ENCODE measurements around the gene SRGAP3. TPM values are rescaled to one million over a fixed set of nuclear protein-coding genes. Genes with fewer than 3 reads are reported as not detected.
A peak's percentile ranks its signal among the peaks of the same experiment; 100 is the strongest.
"Not testable (repeated sequence)": the region's sequence is repeated elsewhere in the genome, so short reads cannot be mapped to it uniquely, and the experiment has no call there.

Gene SRGAP3
- 1.3 and 1.7 TPM in 2 replicates for total RNA-seq (2014; rRNA removed; shearing (Covaris generic); ENCODE audit: low replicate concordance)

GRCh38 chr3:9249273-9250192, at the start of gene SRGAP3:
Gene SRGAP3, minus strand, starts transcription at chr3:9249646. Its CDS starts 695 bp downstream, at chr3:9248951.
- Histone ChIP-seq H3K4me3 (ENCODE audit: low read length) (peak within 1 kb of the TSS; percentile 71), H3K4me2 (ENCODE audit: low read depth, low read length, poor library complexity, severe bottlenecking) (peak within 1 kb of the TSS; percentile 93)

GRCh38 chr3:9298236-9298635, 48.8 kb upstream of the SRGAP3 start:
- H3K4me1 ChIP-seq (ENCODE audit: low read length): no peaks in the 10 kb centered on the region
- H3K4me2 ChIP-seq (ENCODE audit: low read depth, low read length, poor library complexity, severe bottlenecking): no peak overlapping the region
- no peak overlapping the region for H2AFZ ChIP-seq (ENCODE audit: low read length)
- H3K36me3 ChIP-seq (ENCODE audit: insufficient read depth, low read length): no peaks in the 10 kb centered on the region
- no peak overlapping the region for H3K27ac ChIP-seq (ENCODE audit: low read length)
- H3K9me3 ChIP-seq (ENCODE audit: low read length): no peaks in the 10 kb centered on the region
- no peaks in the 10 kb centered on the region for H4K20me1 ChIP-seq (ENCODE audit: insufficient read depth, low read depth, low read length)
- H3K9ac ChIP-seq (ENCODE audit: low read length): no peak overlapping the region
- no peaks in the 10 kb centered on the region for H3K27me3 ChIP-seq (ENCODE audit: low read length)
- no peaks in the 10 kb centered on the region for H3K9me2 ChIP-seq (replicated peaks; ENCODE audit: insufficient read depth, low read length)
- H3K4me3 ChIP-seq (ENCODE audit: low read length): no peak overlapping the region
- peak; percentile 23 for DNase-seq
- no peaks in the 10 kb centered on the region for H3K79me2 ChIP-seq (ENCODE audit: low read length)

More at GRCh38 chr3:9249273-9250192, at the start of gene SRGAP3:
- Histone ChIP-seq H2AFZ (ENCODE audit: low read length) (peak within 1 kb of the TSS; percentile 98), H3K79me2 (ENCODE audit: low read length) (no peaks in the 10 kb centered on the region), H3K9ac (ENCODE audit: low read length) (peak within 1 kb of the TSS; percentile 68), H3K36me3 (ENCODE audit: insufficient read depth, low read length) (no peaks in the 10 kb centered on the region), H3K9me3 (ENCODE audit: low read length) (no peaks in the 10 kb centered on the region), H3K27me3 (ENCODE audit: low read length) (no peaks in the 10 kb centered on the region), H3K4me1 (ENCODE audit: low read length) (peaks cover 18% of the 10 kb centered on the region), H3K27ac (ENCODE audit: low read length) (no peak within 1 kb of the TSS; the same call in 1 of the 2 replicates), H4K20me1 (ENCODE audit: insufficient read depth, low read depth, low read length) (no peaks in the 10 kb centered on the region), H3K9me2 (replicated peaks; ENCODE audit: insufficient read depth, low read length) (no peaks in the 10 kb centered on the region)
- DNase-seq: peak; percentile 95

GRCh38 chr3:9296241-9296640, 46.8 kb upstream of the SRGAP3 start:
- H3K4me2 ChIP-seq (ENCODE audit: low read depth, low read length, poor library complexity, severe bottlenecking): no peak overlapping the region
- no peaks in the 10 kb centered on the region for H3K36me3 ChIP-seq (ENCODE audit: insufficient read depth, low read length)
- no peaks in the 10 kb centered on the region for H3K9me2 ChIP-seq (replicated peaks; ENCODE audit: insufficient read depth, low read length)
- no peaks in the 10 kb centered on the region for H3K4me1 ChIP-seq (ENCODE audit: low read length)
- no peak overlapping the region for H3K27ac ChIP-seq (ENCODE audit: low read length)
- H3K79me2 ChIP-seq (ENCODE audit: low read length): no peaks in the 10 kb centered on the region
- H3K9me3 ChIP-seq (ENCODE audit: low read length): no peaks in the 10 kb centered on the region
- no peaks in the 10 kb centered on the region for H3K27me3 ChIP-seq (ENCODE audit: low read length)
- no peak overlapping the region for H2AFZ ChIP-seq (ENCODE audit: low read length)
- H3K9ac ChIP-seq (ENCODE audit: low read length): no peak overlapping the region
- no peaks in the 10 kb centered on the region for H4K20me1 ChIP-seq (ENCODE audit: insufficient read depth, low read depth, low read length)
- no peak overlapping the region for H3K4me3 ChIP-seq (ENCODE audit: low read length)
- no peak for DNase-seq

- Histone ChIP-seq H2AFZ (ENCODE audit: low read length) (no peak overlapping the region), H3K36me3 (ENCODE audit: insufficient read depth, low read length) (no peaks in the 10 kb centered on the region), H3K27ac (ENCODE audit: low read length) (no peak overlapping the region), H3K9ac (ENCODE audit: low read length) (no peak overlapping the region), H3K79me2 (ENCODE audit: low read length) (no peaks in the 10 kb centered on the region), H3K27me3 (ENCODE audit: low read length) (no peaks in the 10 kb centered on the region), H3K4me1 (ENCODE audit: low read length) (no peaks in the 10 kb centered on the region), H3K9me3 (ENCODE audit: low read length) (no peaks in the 10 kb centered on the region), H3K4me2 (ENCODE audit: low read depth, low read length, poor library complexity, severe bottlenecking) (no peak overlapping the region), H3K9me2 (replicated peaks; ENCODE audit: insufficient read depth, low read length) (no peaks in the 10 kb centered on the region), H4K20me1 (ENCODE audit: insufficient read depth, low read depth, low read length) (no peaks in the 10 kb centered on the region), H3K4me3 (ENCODE audit: low read length) (no peak overlapping the region)
- no peak for DNase-seq
These were observed 45.6 kb upstream of the SRGAP3 start for GRCh38 chr3:9295007-9295406.

- not testable (repeated sequence) for H3K4me1 ChIP-seq (ENCODE audit: low read length); H3K9me3 ChIP-seq (ENCODE audit: low read length); H3K27me3 ChIP-seq (ENCODE audit: low read length); H3K79me2 ChIP-seq (ENCODE audit: low read length); H4K20me1 ChIP-seq (ENCODE audit: insufficient read depth, low read depth, low read length); H3K36me3 ChIP-seq (ENCODE audit: insufficient read depth, low read length); H3K4me2 ChIP-seq (ENCODE audit: low read depth, low read length, poor library complexity, severe bottlenecking); H3K9ac ChIP-seq (ENCODE audit: low read length); H3K9me2 ChIP-seq (replicated peaks; ENCODE audit: insufficient read depth, low read length); H2AFZ ChIP-seq (ENCODE audit: low read length); H3K4me3 ChIP-seq (ENCODE audit: low read length); H3K27ac ChIP-seq (ENCODE audit: low read length); DNase-seq
These were observed 44.5 kb upstream of the SRGAP3 start for GRCh38 chr3:9293953-9294352.

- Histone ChIP-seq H3K9me3 (ENCODE audit: low read length) (no peaks in the 10 kb centered on the region), H3K79me2 (ENCODE audit: low read length) (no peaks in the 10 kb centered on the region), H3K9me2 (replicated peaks; ENCODE audit: insufficient read depth, low read length) (no peaks in the 10 kb centered on the region), H3K4me3 (ENCODE audit: low read length) (no peak overlapping the region), H3K36me3 (ENCODE audit: insufficient read depth, low read length) (no peaks in the 10 kb centered on the region), H3K4me2 (ENCODE audit: low read depth, low read length, poor library complexity, severe bottlenecking) (no peak overlapping the region), H4K20me1 (ENCODE audit: insufficient read depth, low read depth, low read length) (no peaks in the 10 kb centered on the region), H3K9ac (ENCODE audit: low read length) (no peak overlapping the region), H3K4me1 (ENCODE audit: low read length) (no peaks in the 10 kb centered on the region), H3K27me3 (ENCODE audit: low read length) (no peaks in the 10 kb centered on the region), H2AFZ (ENCODE audit: low read length) (no peak overlapping the region), H3K27ac (ENCODE audit: low read length) (no peak overlapping the region)
- peak; percentile 33 for DNase-seq
These were observed 43.6 kb upstream of the SRGAP3 start for GRCh38 chr3:9293076-9293475.

GRCh38 chr3:9292516-9292915, 43.1 kb upstream of the SRGAP3 start:
- DNase-seq: no peak
- no peaks in the 10 kb centered on the region for H4K20me1 ChIP-seq (ENCODE audit: insufficient read depth, low read depth, low read length)
- H3K79me2 ChIP-seq (ENCODE audit: low read length): no peaks in the 10 kb centered on the region
- no peaks in the 10 kb centered on the region for H3K9me3 ChIP-seq (ENCODE audit: low read length)
- H3K36me3 ChIP-seq (ENCODE audit: insufficient read depth, low read length): no peaks in the 10 kb centered on the region
- no peak overlapping the region for H3K4me2 ChIP-seq (ENCODE audit: low read depth, low read length, poor library complexity, severe bottlenecking)
- no peak overlapping the region for H3K27ac ChIP-seq (ENCODE audit: low read length)
- H3K27me3 ChIP-seq (ENCODE audit: low read length): no peaks in the 10 kb centered on the region
- H3K9ac ChIP-seq (ENCODE audit: low read length): no peak overlapping the region
- no peak overlapping the region for H3K4me3 ChIP-seq (ENCODE audit: low read length)
- H2AFZ ChIP-seq (ENCODE audit: low read length): no peak overlapping the region
- H3K4me1 ChIP-seq (ENCODE audit: low read length): no peaks in the 10 kb centered on the region
- H3K9me2 ChIP-seq (replicated peaks; ENCODE audit: insufficient read depth, low read length): no peaks in the 10 kb centered on the region

- H3K4me2 ChIP-seq (ENCODE audit: low read depth, low read length, poor library complexity, severe bottlenecking): no peak overlapping the region
- H3K4me1 ChIP-seq (ENCODE audit: low read length): no peaks in the 10 kb centered on the region
- no peaks in the 10 kb centered on the region for H3K36me3 ChIP-seq (ENCODE audit: insufficient read depth, low read length)
- H3K4me3 ChIP-seq (ENCODE audit: low read length): no peak overlapping the region
- H3K79me2 ChIP-seq (ENCODE audit: low read length): no peaks in the 10 kb centered on the region
- no peaks in the 10 kb centered on the region for H3K9me2 ChIP-seq (replicated peaks; ENCODE audit: insufficient read depth, low read length)
- no peak overlapping the region for H3K9ac ChIP-seq (ENCODE audit: low read length)
- no peaks in the 10 kb centered on the region for H3K9me3 ChIP-seq (ENCODE audit: low read length)
- H4K20me1 ChIP-seq (ENCODE audit: insufficient read depth, low read depth, low read length): no peaks in the 10 kb centered on the region
- H3K27me3 ChIP-seq (ENCODE audit: low read length): no peaks in the 10 kb centered on the region
- H2AFZ ChIP-seq (ENCODE audit: low read length): no peak overlapping the region
- no peak for DNase-seq
- no peak overlapping the region for H3K27ac ChIP-seq (ENCODE audit: low read length)
These were observed 42.5 kb upstream of the SRGAP3 start for GRCh38 chr3:9291821-9292410.

All from Karpas-422 (cell line).